Middle frontal gyrus (tissue), 1 donor: ENCODE measurements around the gene PLOD1.

Experiments used
- DNase-seq: peaks from one replicate; pipeline ENCODE4 v3.0.0-alpha.2; 2015; ENCODE audit warnings: low spot score; ENCODE audit errors: extremely low spot score

Gene PLOD1

GRCh38 chr1:11978301-11978700, 43.8 kb downstream of the PLOD1 start:
- DNase-seq: no peak

GRCh38 chr1:11979028-11979850, 44.7 kb downstream of the PLOD1 start:
- no peak for DNase-seq

- DNase-seq: peak; percentile 91
Observed at GRCh38 chr1:11979851-11980675, 45.5 kb downstream of the PLOD1 start, which contains the start of gene MFN2. Gene MFN2 (plus strand): TSS chr1:11980444. CDS start chr1:11989169, 8,725 bp downstream.

- no peak for DNase-seq
Observed at GRCh38 chr1:11980676-11980972, 46.1 kb downstream of the PLOD1 start.

- no peak for DNase-seq
Observed at GRCh38 chr1:11981378-11982009, 47.0 kb downstream of the PLOD1 start.

GRCh38 chr1:11982010-11982392, 47.5 kb downstream of the PLOD1 start:
- no peak for DNase-seq

- no peak for DNase-seq
Observed at GRCh38 chr1:11984121-11984520, 49.6 kb downstream of the PLOD1 start.

GRCh38 chr1:11984576-11984975, 50.1 kb downstream of the PLOD1 start:
- DNase-seq: no peak

GRCh38 chr1:11985171-11985570, 50.7 kb downstream of the PLOD1 start:
- no peak for DNase-seq

GRCh38 chr1:11985851-11986250, 51.3 kb downstream of the PLOD1 start:
- DNase-seq: no peak

GRCh38 chr1:11989669-11990068, 55.2 kb downstream of the PLOD1 start:
- DNase-seq: no peak

GRCh38 chr1:11990303-11991032, 56.0 kb downstream of the PLOD1 start:
- DNase-seq: no peak

- DNase-seq: no peak
Observed at GRCh38 chr1:11991969-11992676, 57.6 kb downstream of the PLOD1 start.

GRCh38 chr1:11997081-11997850, 62.7 kb downstream of the PLOD1 start:
- no peak for DNase-seq

GRCh38 chr1:11998636-11999035, 64.1 kb downstream of the PLOD1 start:
- DNase-seq: no peak

- no peak for DNase-seq
Observed at GRCh38 chr1:11999236-11999635, 64.7 kb downstream of the PLOD1 start.

GRCh38 chr1:12001249-12001917, 66.9 kb downstream of the PLOD1 start:
- DNase-seq: no peak

GRCh38 chr1:12001996-12002493, 67.5 kb downstream of the PLOD1 start:
- no peak for DNase-seq

- no peak for DNase-seq
Observed at GRCh38 chr1:12003762-12004161, 69.2 kb downstream of the PLOD1 start.
